GM21528 (cell line): ENCODE measurements around the gene ZFP64.
"Not testable (repeated sequence)": the region's sequence is repeated elsewhere in the genome, so short reads cannot be mapped to it uniquely, and the experiment has no call there.

Experiments used
- ATAC-seq: cut with Tn5 transposase; IDR thresholded peaks from one replicate; pipeline ENCODE4 v1.9.1; 2021; ENCODE audit warnings: mild to moderate bottlenecking, moderate library complexity; ENCODE audit not compliant: unreplicated experiment, low FRiP score

Gene ZFP64

GRCh38 chr20:52167232-52167840, 24.2 kb downstream of the ZFP64 start:
- ATAC-seq: no peak

- ATAC-seq: no peak
These were observed 25.4 kb downstream of the ZFP64 start for GRCh38 chr20:52166150-52166549.

GRCh38 chr20:52160621-52161204, 30.9 kb downstream of the ZFP64 start:
- ATAC-seq: no peak

GRCh38 chr20:52160049-52160570, 31.5 kb downstream of the ZFP64 start:
- no peak for ATAC-seq

GRCh38 chr20:52154575-52154974, 37.0 kb downstream of the ZFP64 start:
- ATAC-seq: no peak

GRCh38 chr20:52153896-52154295, 37.7 kb downstream of the ZFP64 start:
- ATAC-seq: no peak

- ATAC-seq: no peak
These were observed 38.7 kb downstream of the ZFP64 start for GRCh38 chr20:52152921-52153320.

GRCh38 chr20:52152416-52152815, 39.2 kb downstream of the ZFP64 start:
- ATAC-seq: no peak

- ATAC-seq: no peak
These were observed 40.9 kb downstream of the ZFP64 start for GRCh38 chr20:52150440-52151258.

- no peak for ATAC-seq
These were observed 46.0 kb downstream of the ZFP64 start for GRCh38 chr20:52145587-52145986.

GRCh38 chr20:52143277-52143676, 48.3 kb downstream of the ZFP64 start:
- no peak for ATAC-seq

- no peak for ATAC-seq
These were observed 48.8 kb downstream of the ZFP64 start for GRCh38 chr20:52142757-52143156.

GRCh38 chr20:52139986-52140385, 51.6 kb downstream of the ZFP64 start:
- no peak for ATAC-seq

- ATAC-seq: no peak
These were observed 53.7 kb downstream of the ZFP64 start for GRCh38 chr20:52137850-52138249.

GRCh38 chr20:52133714-52134113, 57.9 kb downstream of the ZFP64 start:
- ATAC-seq: not testable (repeated sequence)

GRCh38 chr20:52132337-52132736, 59.2 kb downstream of the ZFP64 start:
- ATAC-seq: no peak

GRCh38 chr20:52131048-52131643, 60.4 kb downstream of the ZFP64 start:
- no peak for ATAC-seq

GRCh38 chr20:52130406-52130805, 61.2 kb downstream of the ZFP64 start:
- no peak for ATAC-seq

- ATAC-seq: no peak
These were observed 62.0 kb downstream of the ZFP64 start for GRCh38 chr20:52129611-52130010.

GRCh38 chr20:52127309-52127708, 64.3 kb downstream of the ZFP64 start:
- no peak for ATAC-seq

- no peak for ATAC-seq
These were observed 66.8 kb downstream of the ZFP64 start for GRCh38 chr20:52124821-52125220.
